Activated naive CD8-positive, alpha-beta T cell (primary cell): ENCODE results near the gene PWWP2A.
"Not testable (repeated sequence)": the region's sequence is repeated elsewhere in the genome, so short reads cannot be mapped to it uniquely, and the experiment has no call there.

ENCODE experiments used
- H3K27ac Mint-ChIP-seq: one replicate; pipeline ENCODE4 v1.8.0; 2021; ENCODE audit warnings: mixed read lengths
- H3K27me3 Mint-ChIP-seq: one replicate; pipeline ENCODE4 v1.8.0; 2021; ENCODE audit warnings: mixed read lengths
- H3K36me3 Mint-ChIP-seq: one replicate; pipeline ENCODE4 v1.8.0; 2021; ENCODE audit warnings: mixed read lengths
- H3K4me1 Mint-ChIP-seq: one replicate; pipeline ENCODE4 v1.8.0; 2021; ENCODE audit warnings: low read depth, mixed read lengths
- H3K4me3 Mint-ChIP-seq: one replicate; pipeline ENCODE4 v1.8.0; 2021; ENCODE audit warnings: mild to moderate bottlenecking, mixed read lengths
- H3K9me3 Mint-ChIP-seq: one replicate; pipeline ENCODE4 v1.8.0; 2021; ENCODE audit warnings: low read depth, mixed read lengths

The PWWP2A gene, protein sequence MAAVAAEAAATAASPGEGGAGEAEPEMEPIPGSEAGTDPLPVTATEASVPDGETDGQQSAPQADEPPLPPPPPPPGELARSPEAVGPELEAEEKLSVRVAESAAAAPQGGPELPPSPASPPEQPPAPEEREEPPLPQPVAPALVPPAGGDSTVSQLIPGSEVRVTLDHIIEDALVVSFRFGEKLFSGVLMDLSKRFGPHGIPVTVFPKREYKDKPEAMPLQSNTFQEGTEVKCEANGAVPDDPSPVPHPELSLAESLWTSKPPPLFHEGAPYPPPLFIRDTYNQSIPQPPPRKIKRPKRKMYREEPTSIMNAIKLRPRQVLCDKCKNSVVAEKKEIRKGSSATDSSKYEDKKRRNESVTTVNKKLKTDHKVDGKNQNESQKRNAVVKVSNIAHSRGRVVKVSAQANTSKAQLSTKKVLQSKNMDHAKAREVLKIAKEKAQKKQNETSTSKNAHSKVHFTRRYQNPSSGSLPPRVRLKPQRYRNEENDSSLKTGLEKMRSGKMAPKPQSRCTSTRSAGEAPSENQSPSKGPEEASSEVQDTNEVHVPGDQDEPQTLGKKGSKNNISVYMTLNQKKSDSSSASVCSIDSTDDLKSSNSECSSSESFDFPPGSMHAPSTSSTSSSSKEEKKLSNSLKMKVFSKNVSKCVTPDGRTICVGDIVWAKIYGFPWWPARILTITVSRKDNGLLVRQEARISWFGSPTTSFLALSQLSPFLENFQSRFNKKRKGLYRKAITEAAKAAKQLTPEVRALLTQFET

DNA sequence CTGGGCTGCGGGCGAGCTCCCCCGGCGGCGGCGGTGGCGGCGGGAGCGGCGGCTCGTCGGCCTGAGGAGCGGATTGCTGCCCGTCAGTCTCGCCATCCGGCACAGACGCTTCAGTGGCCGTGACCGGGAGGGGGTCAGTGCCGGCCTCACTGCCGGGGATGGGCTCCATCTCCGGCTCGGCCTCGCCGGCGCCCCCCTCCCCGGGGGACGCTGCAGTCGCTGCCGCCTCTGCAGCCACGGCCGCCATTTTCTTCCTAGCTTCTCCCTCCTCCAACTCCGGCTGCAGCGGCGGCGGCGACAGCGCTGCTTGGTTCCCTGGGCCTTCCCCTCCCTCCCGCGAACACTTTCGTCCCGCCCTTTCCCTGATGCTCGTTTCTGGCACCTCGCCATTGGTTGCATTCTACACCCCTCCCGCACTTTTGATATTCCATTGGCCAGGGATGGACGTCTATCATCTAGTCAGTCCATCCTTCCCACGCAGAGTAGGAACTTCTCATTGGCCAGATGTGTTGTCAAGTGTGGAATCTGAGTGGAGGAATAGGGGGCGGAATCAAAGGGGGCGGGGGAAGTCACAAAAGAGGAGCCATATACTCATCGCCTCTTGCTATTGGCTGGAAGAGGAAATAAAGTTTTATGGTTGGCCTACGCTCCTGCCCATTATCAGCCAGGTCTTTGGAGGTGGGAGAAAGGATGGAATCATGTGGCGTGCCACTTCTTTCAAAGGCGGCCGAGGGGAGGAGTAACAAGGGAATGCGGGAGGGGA is at the start of gene PWWP2A:
Gene PWWP2A, minus strand, starts transcription at position 309 of the 763 bp plus-strand sequence. Its CDS starts 62 bp downstream, at position 247.
- Mint-ChIP-seq H3K4me1 (peaks cover 25% of the 10 kb centered on the region), H3K27me3 (no peaks in the 10 kb centered on the region), H3K27ac (peak within 1 kb of the TSS; percentile 98), H3K36me3 (peaks cover 2% of the 10 kb centered on the region), H3K9me3 (no peaks in the 10 kb centered on the region), H3K4me3 (peak within 1 kb of the TSS; percentile 98)

DNA sequence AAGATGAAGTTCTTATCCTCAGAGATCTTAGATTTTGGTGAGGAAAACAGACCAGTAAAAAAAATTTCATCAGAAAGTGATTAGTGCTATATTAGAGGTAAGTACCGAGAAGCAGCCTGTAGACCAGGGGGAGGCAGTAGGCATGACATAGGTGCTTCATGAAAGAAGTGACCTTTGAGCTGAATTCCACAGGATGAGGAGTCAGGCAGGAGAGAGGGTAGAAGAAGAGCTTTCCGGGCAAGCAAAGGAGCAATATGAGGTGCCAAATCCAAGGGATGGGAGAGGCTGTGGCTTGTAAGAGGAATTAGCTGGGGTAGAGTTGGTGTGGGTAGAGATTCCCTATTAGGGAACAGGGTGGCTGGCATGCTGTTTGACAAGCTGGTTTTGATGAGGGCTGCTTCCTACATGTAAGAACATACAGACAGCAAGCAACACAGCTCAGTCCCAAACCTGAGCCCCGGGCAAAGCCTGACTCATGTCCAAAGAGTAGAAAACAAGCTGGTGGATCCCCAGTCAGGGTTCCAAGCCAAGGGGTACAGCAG is 48.4 kb upstream of the PWWP2A start:
- Mint-ChIP-seq H3K9me3 (no peaks in the 10 kb centered on the region), H3K4me3 (no peak overlapping the region), H3K4me1 (no peaks in the 10 kb centered on the region), H3K36me3 (no peaks in the 10 kb centered on the region), H3K27ac (no peak overlapping the region), H3K27me3 (peaks cover 9% of the 10 kb centered on the region)

DNA sequence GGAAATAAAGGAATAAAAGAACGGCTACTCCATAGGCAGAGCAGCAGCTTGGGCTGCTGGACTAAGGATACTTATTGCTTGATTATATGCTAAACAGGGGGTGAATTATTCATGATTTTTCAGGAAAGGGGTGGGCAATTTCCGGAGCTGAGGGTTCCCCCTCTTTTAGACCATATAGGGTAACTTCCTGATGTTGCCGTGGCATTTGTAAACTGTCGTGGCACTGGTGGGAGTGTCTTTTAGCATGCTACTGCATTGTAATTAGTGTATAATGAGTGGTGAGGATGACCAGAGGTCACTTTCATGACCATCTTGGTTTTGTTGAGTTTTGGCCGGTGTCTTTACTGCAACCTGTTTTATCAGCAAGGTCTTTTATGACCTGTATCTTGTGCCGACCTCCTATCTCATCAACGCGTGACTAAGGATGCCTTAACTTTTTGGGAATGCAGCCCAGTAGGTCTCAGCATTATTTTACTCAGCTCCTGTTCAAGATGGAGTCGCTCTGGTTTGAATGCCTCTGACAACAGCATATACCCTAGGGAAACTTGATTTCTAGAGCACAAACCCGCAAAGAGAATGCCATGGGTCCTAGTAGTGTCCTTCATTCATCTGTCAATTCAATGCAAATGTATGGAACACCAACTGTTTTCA is 47.8 kb upstream of the PWWP2A start:
- Mint-ChIP-seq H3K4me1 (no peaks in the 10 kb centered on the region), H3K4me3 (no peak overlapping the region), H3K27me3 (peaks cover 9% of the 10 kb centered on the region), H3K27ac (no peak overlapping the region), H3K9me3 (no peaks in the 10 kb centered on the region), H3K36me3 (no peaks in the 10 kb centered on the region)

DNA sequence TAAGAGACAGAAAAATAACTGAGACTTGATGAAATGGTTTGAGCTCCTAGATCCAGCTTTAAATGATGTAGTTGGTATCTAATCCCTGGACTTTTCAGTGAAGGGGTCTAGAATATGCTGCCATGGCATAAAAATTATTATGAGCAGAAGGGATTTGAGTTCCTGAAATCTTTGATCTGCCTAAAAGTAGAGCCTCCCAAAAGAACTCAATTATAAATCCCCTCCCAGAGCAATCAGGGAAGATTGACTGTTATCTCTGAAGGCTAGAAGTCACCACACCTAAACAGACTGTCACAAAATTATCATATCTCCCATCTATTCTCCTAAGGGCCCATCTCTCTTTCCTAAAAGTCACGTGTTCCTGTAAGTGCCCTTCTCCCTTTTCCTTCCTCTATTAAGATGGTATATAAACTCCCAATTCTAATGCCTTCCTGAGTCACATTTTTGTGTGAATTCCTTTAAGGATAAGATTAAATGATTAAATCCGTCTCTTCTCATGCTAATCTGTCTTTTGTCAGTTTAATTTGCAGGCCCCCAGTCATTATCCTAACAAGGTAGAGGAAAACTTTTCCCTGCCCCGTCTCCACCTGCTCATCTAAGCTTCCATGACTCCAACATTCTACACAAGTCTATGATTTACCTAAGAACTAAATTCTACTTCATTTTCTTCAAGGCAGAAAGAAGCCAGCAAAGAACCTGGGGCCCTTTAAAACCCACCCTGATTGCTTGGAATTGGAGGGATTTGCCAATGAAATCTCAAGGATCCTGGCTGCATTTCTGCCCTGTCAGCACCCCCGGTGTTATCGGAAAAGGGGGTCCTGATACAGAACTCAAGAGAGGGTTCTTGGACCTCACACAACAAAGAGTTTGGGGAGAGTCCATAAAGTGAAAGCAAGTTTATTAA is 47.1 kb upstream of the PWWP2A start:
- no peaks in the 10 kb centered on the region for H3K36me3 Mint-ChIP-seq
- H3K4me1 Mint-ChIP-seq = no peaks in the 10 kb centered on the region
- no peak overlapping the region for H3K4me3 Mint-ChIP-seq
- H3K9me3 Mint-ChIP-seq = no peaks in the 10 kb centered on the region
- H3K27ac Mint-ChIP-seq = no peak overlapping the region
- peaks cover 9% of the 10 kb centered on the region for H3K27me3 Mint-ChIP-seq

DNA sequence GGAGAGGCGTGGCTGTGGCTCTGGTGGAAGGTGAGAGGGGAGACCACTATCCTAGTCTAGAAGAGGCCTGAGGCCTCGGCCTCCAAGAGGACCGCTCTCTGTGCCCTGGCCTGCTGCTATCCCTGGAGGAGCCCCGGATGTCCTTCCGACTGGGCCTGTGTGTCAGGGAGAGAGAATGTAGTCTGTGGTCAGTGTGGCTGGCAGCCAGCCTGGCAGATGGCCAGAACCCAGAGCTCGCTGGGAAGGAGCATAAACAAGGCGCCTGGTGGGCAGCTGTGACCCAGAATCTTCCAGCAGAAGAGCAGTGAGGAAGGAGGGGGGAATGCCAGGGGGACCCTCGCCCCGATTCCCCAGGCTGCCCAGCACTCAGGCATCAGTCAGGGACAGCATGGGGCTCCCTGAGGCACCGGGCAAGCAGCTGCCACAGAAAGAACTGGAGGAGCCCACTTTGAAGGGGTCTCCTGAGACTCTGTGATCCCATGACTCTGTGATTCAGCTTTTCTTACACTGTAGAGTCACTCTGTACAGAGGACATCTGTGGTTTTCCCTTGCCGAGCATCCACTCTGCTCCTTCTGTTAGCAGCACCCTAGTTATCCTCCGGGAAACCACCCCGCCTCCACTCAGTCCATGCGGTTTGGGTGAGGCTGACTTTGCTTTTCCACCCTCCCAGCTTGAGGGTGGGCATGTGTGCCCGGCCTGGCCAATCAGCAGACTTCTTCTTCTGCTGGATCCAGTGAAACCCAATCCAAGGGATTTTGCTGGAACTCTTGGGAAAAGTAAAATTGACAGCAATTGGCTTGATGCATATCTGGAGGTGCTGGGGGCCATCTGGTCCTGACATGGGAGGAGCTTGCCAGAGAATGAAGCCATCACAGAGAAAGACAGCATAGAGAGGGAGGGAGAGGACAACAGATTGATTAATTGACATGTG is 46.2 kb upstream of the PWWP2A start:
- H3K27me3 Mint-ChIP-seq = peaks cover 9% of the 10 kb centered on the region
- H3K4me3 Mint-ChIP-seq = no peak overlapping the region
- H3K4me1 Mint-ChIP-seq = no peaks in the 10 kb centered on the region
- no peaks in the 10 kb centered on the region for H3K36me3 Mint-ChIP-seq
- no peaks in the 10 kb centered on the region for H3K9me3 Mint-ChIP-seq
- H3K27ac Mint-ChIP-seq = no peak overlapping the region

DNA sequence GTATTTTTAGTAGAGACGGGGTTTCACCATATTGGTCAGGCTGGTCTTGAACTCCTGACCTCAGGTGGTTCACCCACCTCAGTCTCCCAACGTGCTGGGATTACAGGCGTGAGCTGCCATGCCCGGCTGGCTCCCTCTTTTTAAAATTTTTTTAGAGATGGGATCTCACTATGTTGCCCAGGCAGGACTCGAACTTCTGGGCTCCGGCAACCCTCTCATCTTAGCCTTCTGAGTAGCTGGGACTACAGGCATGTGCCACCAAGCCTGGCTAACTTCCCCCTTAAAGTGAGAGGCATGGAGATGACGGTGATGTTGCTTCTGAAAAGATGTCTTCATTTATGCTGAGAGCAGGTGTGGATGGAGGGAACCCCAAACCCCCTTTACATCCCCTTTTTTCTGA is 43.7 kb upstream of the PWWP2A start:
- no peaks in the 10 kb centered on the region for H3K4me1 Mint-ChIP-seq
- H3K4me3 Mint-ChIP-seq = no peak overlapping the region
- H3K36me3 Mint-ChIP-seq = no peaks in the 10 kb centered on the region
- peaks cover 6% of the 10 kb centered on the region for H3K27me3 Mint-ChIP-seq
- H3K9me3 Mint-ChIP-seq = no peaks in the 10 kb centered on the region
- no peak overlapping the region for H3K27ac Mint-ChIP-seq

DNA sequence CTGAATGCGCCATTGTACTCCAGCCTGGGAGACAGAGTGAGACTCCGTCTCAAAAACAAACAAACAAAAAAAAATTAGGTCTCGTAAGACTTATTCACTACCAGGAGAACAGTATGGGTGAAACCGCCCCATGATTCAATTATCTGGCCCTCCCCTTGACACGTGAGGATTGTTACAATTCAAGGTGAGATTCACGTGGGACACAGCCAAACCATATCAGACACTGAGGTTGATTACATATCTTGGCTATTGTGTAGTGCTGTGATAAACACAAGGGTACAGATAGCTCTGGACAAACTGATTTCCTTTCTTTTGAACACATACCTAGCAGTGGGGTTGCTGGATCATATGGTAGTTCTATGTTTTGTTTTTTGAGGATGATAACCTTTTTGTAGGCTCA is 42.4 kb upstream of the PWWP2A start:
- Mint-ChIP-seq H3K4me3 (no peak overlapping the region), H3K27ac (no peak overlapping the region), H3K9me3 (no peaks in the 10 kb centered on the region)

DNA sequence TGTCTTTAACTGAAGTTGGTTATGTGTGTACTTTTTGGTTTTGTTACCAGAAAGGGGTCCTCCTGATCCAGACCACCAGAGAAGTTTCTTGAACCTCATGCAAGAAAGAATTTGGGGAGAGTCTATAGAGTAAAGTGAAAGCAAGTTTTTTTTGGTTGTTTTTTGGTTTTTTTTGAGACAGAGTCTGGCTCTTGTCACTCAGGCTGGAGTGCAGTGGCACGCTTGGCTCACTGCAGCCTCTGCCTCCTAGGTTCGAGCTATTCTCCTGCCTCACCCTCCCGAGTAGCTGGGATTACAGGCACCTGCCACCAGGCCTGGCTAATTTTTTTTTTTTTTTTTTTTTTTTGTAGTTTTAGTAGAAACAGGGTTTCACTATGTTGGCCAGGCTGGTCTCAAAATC is 41.6 kb upstream of the PWWP2A start:
- H3K27ac Mint-ChIP-seq, H3K27me3 Mint-ChIP-seq, H3K4me1 Mint-ChIP-seq, H3K4me3 Mint-ChIP-seq, H3K36me3 Mint-ChIP-seq, H3K9me3 Mint-ChIP-seq: not testable (repeated sequence)

More for the DNA sequence above, 42.4 kb upstream of the PWWP2A start:
- H3K36me3 Mint-ChIP-seq = no peaks in the 10 kb centered on the region
- H3K27me3 Mint-ChIP-seq = peaks cover 2% of the 10 kb centered on the region
- no peaks in the 10 kb centered on the region for H3K4me1 Mint-ChIP-seq

DNA sequence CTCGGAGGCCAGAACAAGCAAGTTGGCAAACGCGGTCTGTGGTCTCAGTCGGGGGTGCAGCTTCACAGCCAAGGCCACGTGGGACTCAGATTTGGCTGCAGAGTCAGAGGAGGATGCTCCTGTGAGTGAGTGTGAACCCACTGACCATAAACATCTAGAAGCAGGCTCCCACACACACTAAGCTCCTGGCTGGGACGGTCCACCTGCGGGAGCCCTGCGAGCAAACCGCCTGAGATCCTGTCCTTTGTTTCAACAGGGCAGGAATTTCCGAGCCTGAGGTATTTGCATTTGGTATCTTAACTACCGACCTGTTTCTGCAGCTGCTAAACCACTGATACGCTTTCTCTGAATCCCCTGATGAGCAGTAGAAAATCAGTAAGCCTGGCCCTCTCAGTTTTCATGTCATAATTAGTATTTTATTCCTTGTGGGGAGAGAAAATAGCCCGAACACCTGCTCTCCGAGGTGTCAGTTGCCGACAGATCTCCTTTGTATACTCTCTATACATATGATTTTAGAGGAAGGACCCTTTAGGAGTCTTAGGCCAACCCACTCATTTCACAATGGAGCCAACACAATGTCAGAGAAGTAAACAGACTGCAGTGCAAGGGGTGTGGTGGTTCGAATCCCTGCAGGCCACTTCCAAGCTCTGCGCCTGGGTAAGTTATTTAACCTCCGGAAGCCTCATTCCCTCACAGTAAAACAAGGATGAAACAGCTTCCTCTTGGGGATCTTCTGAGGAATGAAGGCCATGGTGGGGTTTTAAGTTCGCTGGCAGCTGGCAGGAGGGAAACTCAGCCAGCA is 40.9 kb upstream of the PWWP2A start:
- no peaks in the 10 kb centered on the region for H3K36me3 Mint-ChIP-seq
- H3K27ac Mint-ChIP-seq = no peak overlapping the region
- H3K9me3 Mint-ChIP-seq = no peaks in the 10 kb centered on the region
- no peaks in the 10 kb centered on the region for H3K4me1 Mint-ChIP-seq
- no peak overlapping the region for H3K4me3 Mint-ChIP-seq
- peaks cover 2% of the 10 kb centered on the region for H3K27me3 Mint-ChIP-seq

DNA sequence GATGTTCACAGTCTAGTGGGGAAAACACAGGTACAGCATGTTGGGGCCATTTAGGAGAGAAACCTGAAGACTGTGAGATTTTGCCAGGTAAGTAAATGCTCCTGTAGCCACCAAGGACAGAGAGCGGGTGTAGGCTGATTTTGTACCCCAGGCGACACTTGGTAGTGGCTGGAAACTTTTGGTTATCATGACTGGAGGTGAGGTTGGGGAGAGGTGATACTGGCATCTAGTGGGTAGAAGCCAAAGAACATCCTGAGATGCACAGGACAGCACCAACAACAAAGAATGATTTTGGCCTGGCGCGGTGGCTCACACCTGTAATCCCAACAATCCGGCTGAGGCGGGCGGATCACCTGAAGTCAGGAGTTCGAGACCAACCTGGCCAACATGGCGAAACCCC is 38.8 kb upstream of the PWWP2A start:
- Mint-ChIP-seq H3K4me3 (no peak overlapping the region), H3K27ac (no peak overlapping the region), H3K36me3 (no peaks in the 10 kb centered on the region), H3K27me3 (no peaks in the 10 kb centered on the region), H3K9me3 (no peaks in the 10 kb centered on the region), H3K4me1 (no peaks in the 10 kb centered on the region)

DNA sequence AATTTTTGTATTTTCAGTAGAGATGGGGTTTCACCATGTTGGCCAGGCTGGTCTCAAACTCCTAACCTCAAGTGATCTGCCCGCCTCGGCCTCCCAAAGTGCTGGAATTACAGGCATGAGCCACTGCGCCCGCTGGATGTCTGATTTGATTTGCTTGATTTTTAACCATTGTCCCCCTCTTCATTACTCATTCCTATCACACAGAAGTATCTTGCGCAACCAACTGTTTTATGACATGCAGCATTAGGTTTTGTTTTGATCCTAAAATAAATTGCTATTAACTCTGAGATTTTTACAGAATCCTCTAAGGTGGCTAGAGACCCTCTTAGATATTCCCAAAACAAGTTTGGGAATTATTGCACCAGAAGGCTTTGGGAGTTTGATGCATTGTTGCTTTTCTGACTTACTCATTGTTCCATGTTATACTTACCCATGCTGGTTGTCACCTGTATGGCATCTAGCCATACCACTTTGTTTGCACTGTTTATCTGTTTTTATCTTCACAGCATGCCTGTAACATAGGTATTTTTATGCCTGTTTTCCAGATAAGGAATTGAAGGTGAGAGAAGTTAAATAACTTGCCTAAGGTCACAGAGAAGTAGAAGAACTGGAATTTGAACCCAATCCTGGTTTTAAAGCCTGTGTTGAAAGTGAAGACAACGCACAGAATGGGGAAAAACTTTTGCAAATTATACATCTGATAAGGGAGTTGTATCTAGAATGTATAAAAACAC is 35.9 kb upstream of the PWWP2A start:
- no peak overlapping the region for H3K4me3 Mint-ChIP-seq

DNA sequence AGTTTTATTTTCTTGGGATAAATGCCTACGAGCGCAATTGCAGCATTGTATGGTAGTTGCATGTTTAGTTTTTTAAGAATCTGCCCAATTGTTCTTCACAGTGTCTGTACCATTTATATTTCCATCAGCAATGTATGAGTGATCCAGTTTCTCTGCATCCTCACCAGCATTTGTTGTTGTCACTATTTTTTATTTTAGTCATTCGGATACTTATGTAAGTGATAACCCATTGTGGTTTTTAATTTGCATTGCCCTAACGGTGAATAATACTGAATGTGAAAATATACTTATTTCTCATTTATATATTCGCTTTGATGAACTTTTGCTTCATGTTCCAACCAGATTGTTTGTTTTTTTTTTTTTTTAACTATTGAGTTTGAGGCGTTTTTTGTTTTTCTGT is 33.7 kb upstream of the PWWP2A start:
- Mint-ChIP-seq H3K27me3 (no peaks in the 10 kb centered on the region), H3K4me1 (peaks cover 17% of the 10 kb centered on the region), H3K4me3 (no peak overlapping the region), H3K36me3 (no peaks in the 10 kb centered on the region), H3K27ac (no peak overlapping the region), H3K9me3 (no peaks in the 10 kb centered on the region)

More for the DNA sequence above, 35.9 kb upstream of the PWWP2A start:
- Mint-ChIP-seq H3K27ac (no peak overlapping the region), H3K4me1 (peaks cover 14% of the 10 kb centered on the region), H3K9me3 (no peaks in the 10 kb centered on the region), H3K27me3 (no peaks in the 10 kb centered on the region), H3K36me3 (no peaks in the 10 kb centered on the region)
